D721Med (cell line): Measurements from ENCODE around the gene MSMO1.
"Not testable (repeated sequence)": the region's sequence is repeated elsewhere in the genome, so short reads cannot be mapped to it uniquely, and the experiment has no call there.

Experiments
- DNase-seq: peaks from one replicate; pipeline ENCODE4 v3.0.0; 2011; ENCODE audit warnings: low spot score; ENCODE audit not compliant: insufficient read length
- FAIRE-seq: peaks from 2 replicates; lab custom pipeline; 2011; peaks lifted over from hg19 to GRCh38; lab: Jason Lieb, UNC
- CTCF ChIP-seq: IDR thresholded peaks from 2 replicates; pipeline ENCODE4 v1.5.1; 2012; ENCODE audit warnings: mild to moderate bottlenecking, control low read depth; ENCODE audit not compliant: insufficient read depth; ENCODE audit errors: missing control alignments

The MSMO1 gene

GRCh38 chr4:165331359-165331758 lies 3.9 kb downstream of the MSMO1 start:
- DNase-seq (no peak), FAIRE-seq (no peak)
- no peak for TF ChIP-seq CTCF

GRCh38 chr4:165331823-165332222 lies 4.4 kb downstream of the MSMO1 start:
- no peak for TF ChIP-seq CTCF
- FAIRE-seq (no peak), DNase-seq (no peak)

DNA sequence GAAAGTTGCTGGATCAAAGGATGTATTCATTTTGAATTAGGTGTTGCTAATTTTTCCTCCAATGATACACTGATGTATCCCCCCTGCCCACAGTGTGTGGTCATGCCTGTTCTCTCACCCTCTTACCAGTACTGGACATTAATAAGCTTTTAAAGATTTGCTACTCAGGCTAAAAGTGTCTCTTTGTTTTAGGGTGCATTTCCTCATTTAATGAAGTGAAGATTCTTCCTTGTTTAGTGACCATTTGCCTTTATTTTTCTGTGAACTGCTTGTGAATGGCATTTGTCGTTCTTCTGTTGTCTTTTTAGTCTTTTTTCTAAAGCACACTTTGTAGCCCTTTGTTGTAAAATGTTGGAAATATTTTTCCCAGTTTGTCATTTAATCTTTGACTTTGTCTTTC lies 5.0 kb downstream of the MSMO1 start:
- no peak for DNase-seq
- TF ChIP-seq CTCF: no peak
- FAIRE-seq: peak; percentile 70

GRCh38 chr4:165335163-165335703 lies 7.8 kb downstream of the MSMO1 start:
- FAIRE-seq (peak; percentile 41), DNase-seq (no peak)
- TF ChIP-seq CTCF: no peak

GRCh38 chr4:165336743-165337142 lies 9.3 kb downstream of the MSMO1 start:
- no peak for TF ChIP-seq CTCF
- DNase-seq (no peak), FAIRE-seq (no peak)

DNA sequence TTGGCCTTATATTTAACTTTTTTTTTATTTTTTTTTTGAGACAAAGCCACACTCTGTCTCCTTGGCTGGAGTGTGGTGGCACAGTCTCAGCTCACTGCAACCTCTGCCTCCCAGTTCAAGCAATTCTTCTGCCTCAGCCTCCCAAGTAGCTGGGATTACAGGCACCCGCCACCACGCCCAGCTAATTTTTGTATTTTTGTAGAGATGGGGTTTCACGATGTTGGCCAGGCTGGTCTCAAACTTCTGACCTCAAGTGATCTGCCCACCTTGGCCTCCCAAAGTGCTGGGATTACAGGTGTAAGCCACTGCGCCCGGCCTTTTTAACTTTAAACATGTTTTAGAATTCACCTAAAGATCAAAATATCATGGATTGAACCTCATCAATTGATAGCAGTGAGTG lies 14.9 kb downstream of the MSMO1 start:
- not testable (repeated sequence) for DNase-seq, FAIRE-seq

GRCh38 chr4:165343353-165344191 lies 16.1 kb downstream of the MSMO1 start:
- DNase-seq (no peak), FAIRE-seq (no peak)
- TF ChIP-seq CTCF: peak; percentile 48
